ENCODE results near the gene ZNF564. TPM values are rescaled to one million over a fixed set of nuclear protein-coding genes. Genes with fewer than 3 reads are reported as not detected.

The ZNF564 gene
- total and polyA plus RNA-seq, 10 of the 15 experiments (the other 5 are each of a cell fraction or from before 2014, with no cell fraction given), result 1.5 to 8.9 (median 5.4) TPM

DNA sequence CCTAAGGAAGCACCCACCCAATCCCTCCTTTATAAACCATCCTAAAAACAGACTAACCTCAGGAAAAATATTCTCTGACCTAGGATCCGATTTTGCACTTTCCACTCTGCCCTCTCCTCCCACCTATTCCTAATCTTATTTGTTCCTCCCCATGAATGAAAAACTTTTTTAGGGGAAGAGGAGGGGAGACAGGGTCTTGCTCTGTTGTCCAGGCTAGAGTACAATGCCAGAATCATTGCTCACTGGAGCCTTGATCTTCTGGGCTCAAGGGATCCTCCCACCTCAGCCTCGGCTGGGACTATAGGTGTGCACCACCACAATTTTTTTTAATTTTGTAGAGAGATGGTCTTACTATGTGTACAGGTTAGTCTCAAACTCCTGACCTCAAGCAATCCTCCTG lies 4.4 kb downstream of the ZNF564 start:
- Histone ChIP-seq H3K27me3 (replicated peaks in 1 of 2; ENCODE audit: control insufficient read depth in 2 of 2, insufficient read depth in 2 of 2, low read length in 1 of 2) (no peaks in the 10 kb centered on the region), H3K36me3 (ENCODE audit: control insufficient read depth in 2 of 2, insufficient read depth in 2 of 2, low read length in 1 of 2) (peaks cover 0 to 9% of the 10 kb centered on the region in 2 experiments; a peak in 1 of 4 replicates), H3K4me2 (ENCODE audit: control insufficient read depth, insufficient read depth) (no peak overlapping the region), H3K4me3 (no peak overlapping the region), H3K4me1 (ENCODE audit: control insufficient read depth, insufficient read depth, low read length) (no peaks in the 10 kb centered on the region), H3K9ac (ENCODE audit: control insufficient read depth, insufficient read depth, low read length) (no peak overlapping the region), H3K79me2 (ENCODE audit: control insufficient read depth, insufficient read depth, low read length) (peaks cover 26% of the 10 kb centered on the region), H4K20me1 (ENCODE audit: control insufficient read depth, insufficient read depth) (no peaks in the 10 kb centered on the region), H2AFZ (ENCODE audit: control insufficient read depth, low read depth, low read length) (no peak overlapping the region), H3K9me3 (replicated peaks; ENCODE audit: control insufficient read depth, insufficient read depth, low read length) (peaks cover 37% of the 10 kb centered on the region), H3K27ac (ENCODE audit: control insufficient read depth, insufficient read depth) (no peak overlapping the region)
- WGBS (ENCODE audit: insufficient coverage, insufficient replicate concordance, low lambda C conversion rate, missing lambda C conversion rate), result 71% methylated on average over 2 of the region's 2 CpGs
- ATAC-seq (no peak), DNase-seq (ENCODE audit: low read depth, low spot score) (no peak), FAIRE-seq (no peak)
- ChIA-PET CTCF (no interaction called here), SMC1A (ENCODE audit: uncharacterized antibody, unreplicated experiment) (no interaction called here), RAD21 (ENCODE audit: unreplicated experiment) (no interaction called here), POLR2A (no interaction called here)
- no TSS peak for BruUV-seq (replicated peaks)
- intact Hi-C loops (cut with micrococcal nuclease; ENCODE audit: unreplicated experiment), result no loop called here
- TF ChIP-seq TAF1 (IDR thresholded peaks at IDR 0.05; ENCODE audit: borderline replicate concordance, low read depth, low read length) (no peak), MXI1 (IDR thresholded peaks at IDR 0.05; ENCODE audit: low read depth, low read length) (no peak), JUND (IDR thresholded peaks at IDR 0.05; ENCODE audit: low read depth, low read length) (no peak), YY1 (IDR thresholded peaks at IDR 0.05; ENCODE audit: low read depth, low read length) (no peak), EGR1 (IDR thresholded peaks at IDR 0.05; ENCODE audit: borderline replicate concordance in 1 of 2, low read depth in 2 of 2, low read length in 2 of 2) (no peak), TARDBP (IDR thresholded peaks at IDR 0.05; ENCODE audit: borderline replicate concordance) (no peak)
- in situ Hi-C loops (cut with MboI), result no loop called here

DNA sequence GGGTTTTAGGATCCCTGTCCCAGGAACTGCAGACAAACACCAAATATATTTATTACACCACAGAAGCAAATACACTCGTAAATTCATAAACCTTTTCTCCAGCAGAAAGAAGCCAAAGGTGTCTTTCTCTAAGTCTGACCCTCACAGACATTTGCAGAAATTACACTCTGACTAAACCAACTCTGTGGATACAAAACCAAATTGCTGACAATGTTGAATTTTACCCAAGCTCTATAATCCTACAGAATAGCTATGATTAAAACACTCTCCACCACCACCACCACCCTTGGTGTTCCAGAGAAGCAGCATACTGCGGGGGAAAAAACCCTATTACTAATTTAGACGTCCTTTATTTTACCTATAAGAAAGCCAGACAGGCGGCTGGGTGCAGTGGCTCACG lies 5.2 kb downstream of the ZNF564 start:
- no peak for ATAC-seq

More for the DNA sequence above, 5.2 kb downstream of the ZNF564 start:
- TF ChIP-seq CHD4 (IDR thresholded peaks at IDR 0.05) (no peak), ZNF24 (IDR thresholded peaks at IDR 0.05) (no peak)
- ChIA-PET RAD21 (ENCODE audit: unreplicated experiment) (no interaction called here), CTCF (no interaction called here), SMC1A (ENCODE audit: uncharacterized antibody, unreplicated experiment) (no interaction called here), POLR2A (no interaction called here)
- Histone ChIP-seq H3K4me2 (ENCODE audit: control insufficient read depth, insufficient read depth) (no peak overlapping the region), H3K4me3 (no peak overlapping the region), H3K27me3 (replicated peaks in 1 of 2; ENCODE audit: control insufficient read depth in 2 of 2, insufficient read depth in 2 of 2, low read length in 1 of 2) (no peaks in the 10 kb centered on the region), H3K9ac (ENCODE audit: control insufficient read depth, insufficient read depth, low read length) (no peak overlapping the region), H3K9me3 (replicated peaks; ENCODE audit: control insufficient read depth, insufficient read depth, low read length) (peaks cover 37% of the 10 kb centered on the region), H3K27ac (ENCODE audit: control insufficient read depth, insufficient read depth) (no peak overlapping the region), H4K20me1 (ENCODE audit: control insufficient read depth, insufficient read depth) (no peaks in the 10 kb centered on the region), H3K4me1 (ENCODE audit: control insufficient read depth, insufficient read depth, low read length) (no peaks in the 10 kb centered on the region), H3K79me2 (ENCODE audit: control insufficient read depth, insufficient read depth, low read length) (peaks cover 26% of the 10 kb centered on the region), H3K36me3 (ENCODE audit: control insufficient read depth in 2 of 2, insufficient read depth in 2 of 2, low read length in 1 of 2) (peaks cover 0 to 9% of the 10 kb centered on the region in 2 experiments; a peak in 1 of 4 replicates), H2AFZ (ENCODE audit: control insufficient read depth, low read depth, low read length) (no peak overlapping the region)
- no peak for DNase-seq (ENCODE audit: low read depth, low spot score)
- no TSS peak for BruUV-seq (replicated peaks)
- WGBS (ENCODE audit: insufficient coverage, insufficient replicate concordance, low lambda C conversion rate, missing lambda C conversion rate), result 88% methylated on average over 5 of the region's 5 CpGs
- intact Hi-C loops (cut with micrococcal nuclease; ENCODE audit: unreplicated experiment) (no loop called here), in situ Hi-C loops (cut with MboI) (no loop called here)
- no peak for FAIRE-seq

Measured in GM12878 (cell line).